Natural killer cell (primary cell): ENCODE data around the gene COL20A1. TPM values are rescaled to one million over a fixed set of nuclear protein-coding genes. Genes with fewer than 3 reads are reported as not detected.

Experiments
- ATAC-seq, 3 donors: fragments of 150-1000 bp in 2 of 3; fragments of 200-7000 bp in 1 of 3; cut with Tn5 transposase; 1 replicate in 1 of 3; 2 replicates in 2 of 3; pipeline ENCODE4 v1.10.0; 2021; ENCODE audit warnings: mild to moderate bottlenecking in 2 of 3, moderate library complexity in 2 of 3
- DNase-seq, 2 donors: peaks; one replicate each; pipeline versions ENCODE4 v3.0.0 to v3.0.0-alpha.2; 2013 to 2021; ENCODE audit warnings: mixed read lengths in 1 of 2
- H3K27ac ChIP-seq: one replicate; pipeline ENCODE4 v1.5.1; 2013; ENCODE audit warnings: mild to moderate bottlenecking, low read length
- H3K27me3 ChIP-seq: one replicate; pipeline ENCODE4 v1.6.1; 2013; ENCODE audit warnings: low read length; ENCODE audit not compliant: control insufficient read depth, insufficient read depth
- H3K36me3 ChIP-seq: one replicate; pipeline ENCODE4 v1.6.1; 2013; ENCODE audit warnings: low read length; ENCODE audit not compliant: control insufficient read depth, insufficient read depth
- H3K4me1 ChIP-seq: one replicate; pipeline ENCODE4 v1.6.1; 2013; ENCODE audit warnings: low read length; ENCODE audit not compliant: control insufficient read depth, insufficient read depth
- H3K4me3 ChIP-seq: one replicate; pipeline ENCODE4 v1.5.1; 2013; ENCODE audit warnings: low read length
- H3K9me3 ChIP-seq: one replicate; pipeline ENCODE4 v1.6.1; 2013; ENCODE audit warnings: low read length; ENCODE audit not compliant: control insufficient read depth, insufficient read depth
- H3K27ac Mint-ChIP-seq, 2 donors: one replicate each; pipeline ENCODE4 v1.8.0; 2022; ENCODE audit warnings: mild to moderate bottlenecking in 2 of 2, mixed read lengths in 2 of 2, moderate library complexity in 1 of 2
- H3K27me3 Mint-ChIP-seq, 2 donors: one replicate each; pipeline ENCODE4 v1.8.0; 2022; ENCODE audit warnings: low read depth in 2 of 2, mixed read lengths in 2 of 2
- H3K36me3 Mint-ChIP-seq: one replicate; pipeline ENCODE4 v1.8.0; 2022; ENCODE audit warnings: mixed read lengths
- H3K4me1 Mint-ChIP-seq, 2 donors: one replicate each; pipeline ENCODE4 v1.8.0; 2022; ENCODE audit warnings: mixed read lengths in 2 of 2
- H3K4me3 Mint-ChIP-seq: one replicate; pipeline ENCODE4 v1.8.0; 2022; ENCODE audit warnings: mild to moderate bottlenecking, moderate library complexity, mixed read lengths
- H3K9me3 Mint-ChIP-seq, 2 donors: one replicate each; pipeline ENCODE4 v1.8.0; 2022; ENCODE audit warnings: mixed read lengths in 2 of 2
- CTCF ChIP-seq: fragments of 200-600 bp; IDR thresholded peaks from one replicate; pipeline ENCODE4 v1.8.0; 2022; ENCODE audit warnings: antibody characterized with exemption
- WGBS: methylation state at CpG from one replicate; pipeline ENCODE4 v1.1.7; 2013; ENCODE audit warnings: missing lambda C conversion rate; ENCODE audit not compliant: insufficient coverage; 5-methylcytosine and 5-hydroxymethylcytosine counted together
- intact Hi-C: fragments of 100-400 bp; cut with micrococcal nuclease; formaldehyde crosslinking; loops from one replicate; pipeline ENCODE4 v1.14.2; 2022
- total RNA-seq, 4 donors: library from RNA; stranded (reverse); fragments of 120-200 nt in 1 of 4; gene quantifications; one replicate each; pipeline versions ENCODE4 v1.2.3 to v1.2.4, GENCODE V29; 2013 to 2022

Gene COL20A1
- total RNA-seq, 3 donors from 2014 or later (not counting 1 experiment from before 2014, with no cell fraction given), result 0.12 to 0.33 TPM; not detected in 1

DNA sequence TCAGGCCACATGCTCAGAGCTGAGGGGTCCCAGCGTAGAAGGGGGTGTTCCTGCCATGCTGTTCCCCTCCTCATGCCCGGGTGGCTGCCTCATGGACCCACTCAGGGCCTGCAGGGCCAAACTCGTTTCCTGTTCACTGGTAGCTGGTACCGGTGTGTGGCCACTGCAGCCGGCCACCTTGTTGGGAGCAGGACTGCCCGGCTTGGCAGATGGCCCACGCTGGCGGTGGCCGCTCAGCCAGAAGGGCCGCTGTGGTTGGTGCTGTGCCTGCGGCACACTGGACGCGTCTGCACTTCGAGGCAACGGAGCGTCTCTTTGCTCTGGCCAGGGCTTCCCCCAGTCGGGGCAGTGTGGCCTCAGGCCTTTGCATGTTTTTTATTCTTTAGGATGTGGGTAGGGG is 10.0 kb upstream of the COL20A1 start:
- no peaks in the 10 kb centered on the region for H3K9me3 ChIP-seq
- H3K27me3 ChIP-seq, result no peaks in the 10 kb centered on the region
- no peak overlapping the region for H3K27ac Mint-ChIP-seq
- no peaks in the 10 kb centered on the region for H3K4me1 Mint-ChIP-seq
- DNase-seq, result no peak
- H3K4me3 ChIP-seq, result no peak overlapping the region
- WGBS, result 89% methylated on average over 17 of the region's 17 CpGs
- no peak for TF ChIP-seq CTCF
- no peak overlapping the region for H3K27ac ChIP-seq
- H3K9me3 Mint-ChIP-seq, result no peaks in the 10 kb centered on the region
- no peak overlapping the region for H3K4me3 Mint-ChIP-seq
- intact Hi-C loops, result no loop called here
- H3K36me3 Mint-ChIP-seq, result no peaks in the 10 kb centered on the region
- no peaks in the 10 kb centered on the region for H3K27me3 Mint-ChIP-seq
- H3K4me1 ChIP-seq, result no peaks in the 10 kb centered on the region
- ATAC-seq, result no peak
- H3K36me3 ChIP-seq, result peaks cover 38% of the 10 kb centered on the region

GRCh38 chr20:63283397-63284082 is 9.4 kb upstream of the COL20A1 start:
- Histone ChIP-seq H3K9me3 (no peaks in the 10 kb centered on the region), H3K4me3 (no peak overlapping the region), H3K27me3 (no peaks in the 10 kb centered on the region), H3K27ac (no peak overlapping the region), H3K4me1 (no peaks in the 10 kb centered on the region), H3K36me3 (peaks cover 35% of the 10 kb centered on the region)
- Mint-ChIP-seq H3K36me3 (no peaks in the 10 kb centered on the region), H3K4me3 (no peak overlapping the region), H3K27me3 (no peaks in the 10 kb centered on the region), H3K4me1 (no peaks in the 10 kb centered on the region), H3K9me3 (no peaks in the 10 kb centered on the region), H3K27ac (no peak overlapping the region)
- DNase-seq (no peak), ATAC-seq (no peak)
- intact Hi-C loops, result no loop called here
- no peak for TF ChIP-seq CTCF
- 90% methylated on average over 33 of the region's 33 CpGs for WGBS

- peak overlapping the region; percentile 56 for H3K4me3 Mint-ChIP-seq
- H3K36me3 Mint-ChIP-seq, result no peaks in the 10 kb centered on the region
- H3K9me3 ChIP-seq, result no peaks in the 10 kb centered on the region
- no peaks in the 10 kb centered on the region for H3K27me3 ChIP-seq
- DNase-seq (peak in 1 of 2 donors; percentile 46), ATAC-seq (peak in 1 of 3 donors; percentile 16)
- WGBS, result 83% methylated on average over 14 of the region's 14 CpGs
- H3K4me1 ChIP-seq, result no peaks in the 10 kb centered on the region
- intact Hi-C loops, result no loop called here
- peaks cover 29% of the 10 kb centered on the region for H3K36me3 ChIP-seq
- TF ChIP-seq CTCF, result no peak
- no peaks in the 10 kb centered on the region for H3K9me3 Mint-ChIP-seq
- H3K27ac Mint-ChIP-seq, result no peak overlapping the region
- H3K27ac ChIP-seq, result no peak overlapping the region
- no peaks in the 10 kb centered on the region for H3K4me1 Mint-ChIP-seq
- H3K4me3 ChIP-seq, result peak overlapping the region; percentile 4
- no peaks in the 10 kb centered on the region for H3K27me3 Mint-ChIP-seq
These were observed 8.9 kb upstream of the COL20A1 start for GRCh38 chr20:63284083-63284440.

GRCh38 chr20:63284544-63284949 is 8.4 kb upstream of the COL20A1 start:
- no peaks in the 10 kb centered on the region for H3K36me3 Mint-ChIP-seq
- peak overlapping the region; percentile 56 for H3K4me3 Mint-ChIP-seq
- no peak for TF ChIP-seq CTCF
- Histone ChIP-seq H3K27me3 (no peaks in the 10 kb centered on the region), H3K27ac (no peak overlapping the region), H3K36me3 (peaks cover 26% of the 10 kb centered on the region), H3K9me3 (no peaks in the 10 kb centered on the region), H3K4me1 (no peaks in the 10 kb centered on the region), H3K4me3 (peak overlapping the region; percentile 4)
- ATAC-seq, result peak in 1 of 3 donors; percentile 21
- no peak overlapping the region for H3K27ac Mint-ChIP-seq
- intact Hi-C loops, result no loop called here
- WGBS, result 82% methylated on average over 25 of the region's 25 CpGs
- H3K27me3 Mint-ChIP-seq, result no peaks in the 10 kb centered on the region
- peak in 1 of 2 donors; percentile 22 for DNase-seq
- H3K9me3 Mint-ChIP-seq, result no peaks in the 10 kb centered on the region
- no peaks in the 10 kb centered on the region for H3K4me1 Mint-ChIP-seq
